GM12872 (cell line): ENCODE measurements around the gene ADAM8.

Source experiments
- CTCF ChIP-seq: IDR thresholded peaks from 3 replicates; pipeline ENCODE4 v1.5.1; 2011; ENCODE audit warnings: low read depth, mild to moderate bottlenecking, low read length, moderate library complexity; ENCODE audit not compliant: insufficient read depth

Gene ADAM8

GRCh38 chr10:133273534-133274143, 3.0 kb downstream of the ADAM8 start:
- no peak for TF ChIP-seq CTCF

GRCh38 chr10:133272964-133273420, 3.7 kb downstream of the ADAM8 start:
- TF ChIP-seq CTCF: no peak

- no peak for TF ChIP-seq CTCF
Measured at GRCh38 chr10:133272301-133272963, 4.2 kb downstream of the ADAM8 start.

GRCh38 chr10:133271521-133272300, 5.0 kb downstream of the ADAM8 start:
- no peak for TF ChIP-seq CTCF

- TF ChIP-seq CTCF: no peak
Measured at GRCh38 chr10:133270773-133271297, 5.8 kb downstream of the ADAM8 start.

GRCh38 chr10:133270204-133270603, 6.5 kb downstream of the ADAM8 start:
- TF ChIP-seq CTCF: no peak

- TF ChIP-seq CTCF: no peak
Measured at GRCh38 chr10:133269367-133269766, 7.3 kb downstream of the ADAM8 start.
